WERI-Rb-1 (cell line): ENCODE results near the gene PDE4B.

ENCODE experiments used
- DNase-seq: peaks from one replicate; pipeline ENCODE4 v3.0.0-alpha.2; 2020
- H3K27ac ChIP-seq: fragments of 250-450 bp; sonication (Bioruptor Pico); 2 replicates; pipeline ENCODE4 v1.5.1; 2020; ENCODE audit warnings: mild to moderate bottlenecking, moderate library complexity
- H3K27me3 ChIP-seq: fragments of 250-450 bp; sonication (Bioruptor Pico); 2 replicates; pipeline ENCODE4 v1.5.1; 2021; ENCODE audit warnings: mild to moderate bottlenecking, low read depth, moderate library complexity; ENCODE audit not compliant: insufficient read depth, severe bottlenecking
- H3K36me3 ChIP-seq: fragments of 250-450 bp; sonication (Bioruptor Pico); 2 replicates; pipeline ENCODE4 v1.5.1; 2020; ENCODE audit warnings: mild to moderate bottlenecking, moderate library complexity
- H3K4me3 ChIP-seq: 2 replicates; pipeline ENCODE4 v1.5.1; 2011; ENCODE audit warnings: low read depth, mild to moderate bottlenecking, control low read depth, low read length
- H3K9me3 ChIP-seq: fragments of 250-450 bp; sonication (Bioruptor Pico); 2 replicates; pipeline ENCODE4 v1.5.1; 2021; ENCODE audit warnings: mild to moderate bottlenecking, moderate library complexity; ENCODE audit not compliant: severe bottlenecking
- CTCF ChIP-seq: IDR thresholded peaks from 2 replicates; pipeline ENCODE4 v1.5.1; 2011; ENCODE audit warnings: low read depth, mild to moderate bottlenecking, control low read depth, inconsistent platforms, low read length

The PDE4B gene

GRCh38 chr1:66213491-66213890, 420.8 kb downstream of the PDE4B start:
- Histone ChIP-seq H3K4me3 (no peak overlapping the region), H3K27me3 (no peaks in the 10 kb centered on the region), H3K9me3 (no peaks in the 10 kb centered on the region), H3K36me3 (no peaks in the 10 kb centered on the region), H3K27ac (no peak overlapping the region)
- no peak for TF ChIP-seq CTCF
- no peak for DNase-seq

- Histone ChIP-seq H3K27ac (no peak overlapping the region), H3K9me3 (no peaks in the 10 kb centered on the region), H3K4me3 (no peak overlapping the region), H3K27me3 (no peaks in the 10 kb centered on the region), H3K36me3 (no peaks in the 10 kb centered on the region)
- no peak for TF ChIP-seq CTCF
- DNase-seq: no peak
These were observed 422.2 kb downstream of the PDE4B start for GRCh38 chr1:66214901-66215300.

- no peak for TF ChIP-seq CTCF
- no peaks in the 10 kb centered on the region for H3K36me3 ChIP-seq
- H3K27ac ChIP-seq: no peak overlapping the region
- no peak for DNase-seq
- no peak overlapping the region for H3K4me3 ChIP-seq
- no peaks in the 10 kb centered on the region for H3K9me3 ChIP-seq
- H3K27me3 ChIP-seq: no peaks in the 10 kb centered on the region
These were observed 424.3 kb downstream of the PDE4B start for GRCh38 chr1:66217021-66217420.

GRCh38 chr1:66217561-66217960, 424.9 kb downstream of the PDE4B start:
- TF ChIP-seq CTCF: no peak

GRCh38 chr1:66220477-66220876, 427.8 kb downstream of the PDE4B start:
- TF ChIP-seq CTCF: no peak
- no peaks in the 10 kb centered on the region for H3K9me3 ChIP-seq
- H3K27ac ChIP-seq: no peak overlapping the region
- no peaks in the 10 kb centered on the region for H3K36me3 ChIP-seq
- no peak overlapping the region for H3K4me3 ChIP-seq
- no peaks in the 10 kb centered on the region for H3K27me3 ChIP-seq
- DNase-seq: no peak

More at GRCh38 chr1:66217561-66217960, 424.9 kb downstream of the PDE4B start:
- DNase-seq: no peak
- Histone ChIP-seq H3K27ac (no peak overlapping the region), H3K27me3 (no peaks in the 10 kb centered on the region), H3K4me3 (no peak overlapping the region), H3K9me3 (no peaks in the 10 kb centered on the region), H3K36me3 (no peaks in the 10 kb centered on the region)

- no peak for TF ChIP-seq CTCF
- no peak overlapping the region for H3K27ac ChIP-seq
- H3K27me3 ChIP-seq: no peaks in the 10 kb centered on the region
- no peaks in the 10 kb centered on the region for H3K9me3 ChIP-seq
- DNase-seq: no peak
- H3K4me3 ChIP-seq: no peak overlapping the region
- no peaks in the 10 kb centered on the region for H3K36me3 ChIP-seq
These were observed 431.0 kb downstream of the PDE4B start for GRCh38 chr1:66223681-66224080.
